Neural cell (in vitro differentiated cells): ENCODE results near the gene NCKAP5.

Experiments used
- EP300 ChIP-seq: fragments of 450-650 bp; conservative IDR thresholded peaks from 2 replicates; pipeline ENCODE4 v1.6.1; 2014; ENCODE audit warnings: antibody characterized with exemption, mild to moderate bottlenecking, moderate library complexity; ENCODE audit not compliant: poor library complexity, severe bottlenecking
- EZH2 ChIP-seq: fragments of 200-600, 300-800 bp; shearing (Covaris generic), sonication (generic); IDR thresholded peaks from 2 replicates; pipeline ENCODE4 v1.6.1; 2014; ENCODE audit warnings: antibody characterized with exemption, low read length, borderline replicate concordance, mild to moderate bottlenecking; ENCODE audit not compliant: insufficient read depth, poor library complexity, severe bottlenecking
- MXI1 ChIP-seq: fragments of 450-650 bp; conservative IDR thresholded peaks from 2 replicates; pipeline ENCODE4 v1.6.1; 2014; ENCODE audit warnings: antibody characterized with exemption, mild to moderate bottlenecking; ENCODE audit not compliant: poor library complexity, severe bottlenecking
- POLR2AphosphoS5 ChIP-seq: IDR thresholded peaks from 2 replicates; pipeline ENCODE4 v1.6.1; 2012
- RAD21 ChIP-seq: fragments of 450-650 bp; conservative IDR thresholded peaks from 2 replicates; pipeline ENCODE4 v1.6.1; 2014; ENCODE audit warnings: antibody characterized with exemption, mild to moderate bottlenecking, moderate library complexity
- SMC3 ChIP-seq: fragments of 450-650 bp; conservative IDR thresholded peaks from 2 replicates; pipeline ENCODE4 v1.6.1; 2014; ENCODE audit warnings: antibody characterized with exemption, mild to moderate bottlenecking, moderate library complexity; ENCODE audit not compliant: poor library complexity
- TAF1 ChIP-seq: IDR thresholded peaks from 2 replicates; pipeline ENCODE4 v1.6.1; 2012; ENCODE audit warnings: low read depth
- TF ChIP-seq, protein P1 (sequence below): fragments of 450-650 bp; IDR thresholded peaks from 2 replicates; pipeline ENCODE4 v1.5.1; 2014; ENCODE audit warnings: antibody characterized with exemption, mild to moderate bottlenecking, moderate library complexity; ENCODE audit not compliant: poor library complexity, severe bottlenecking

DNA sequence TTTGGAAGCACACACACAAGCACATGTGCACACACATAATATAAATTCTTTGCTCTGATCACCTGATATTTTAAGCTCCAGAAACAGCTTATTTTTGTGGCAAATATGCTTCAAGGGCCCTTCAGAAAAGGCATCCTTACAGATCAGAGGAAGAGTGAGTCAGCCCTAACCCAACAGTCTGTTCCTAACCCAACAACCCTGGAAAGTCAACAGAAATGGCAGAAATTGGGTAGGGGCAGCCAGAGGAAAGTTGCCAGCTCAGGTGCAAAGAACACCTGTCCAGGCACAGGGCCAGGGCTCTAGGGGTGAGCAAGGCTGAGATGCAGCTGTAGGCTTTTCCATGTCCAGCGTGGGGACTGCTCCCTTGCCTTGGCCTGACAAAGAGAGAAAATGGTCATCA is 6.4 kb upstream of the NCKAP5 start:
- no peak for TF ChIP-seq SMC3
- TF ChIP-seq MXI1 = no peak
- TF ChIP-seq, protein P1, sequence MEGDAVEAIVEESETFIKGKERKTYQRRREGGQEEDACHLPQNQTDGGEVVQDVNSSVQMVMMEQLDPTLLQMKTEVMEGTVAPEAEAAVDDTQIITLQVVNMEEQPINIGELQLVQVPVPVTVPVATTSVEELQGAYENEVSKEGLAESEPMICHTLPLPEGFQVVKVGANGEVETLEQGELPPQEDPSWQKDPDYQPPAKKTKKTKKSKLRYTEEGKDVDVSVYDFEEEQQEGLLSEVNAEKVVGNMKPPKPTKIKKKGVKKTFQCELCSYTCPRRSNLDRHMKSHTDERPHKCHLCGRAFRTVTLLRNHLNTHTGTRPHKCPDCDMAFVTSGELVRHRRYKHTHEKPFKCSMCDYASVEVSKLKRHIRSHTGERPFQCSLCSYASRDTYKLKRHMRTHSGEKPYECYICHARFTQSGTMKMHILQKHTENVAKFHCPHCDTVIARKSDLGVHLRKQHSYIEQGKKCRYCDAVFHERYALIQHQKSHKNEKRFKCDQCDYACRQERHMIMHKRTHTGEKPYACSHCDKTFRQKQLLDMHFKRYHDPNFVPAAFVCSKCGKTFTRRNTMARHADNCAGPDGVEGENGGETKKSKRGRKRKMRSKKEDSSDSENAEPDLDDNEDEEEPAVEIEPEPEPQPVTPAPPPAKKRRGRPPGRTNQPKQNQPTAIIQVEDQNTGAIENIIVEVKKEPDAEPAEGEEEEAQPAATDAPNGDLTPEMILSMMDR = no peak
- no peak for TF ChIP-seq EP300
- no peak for TF ChIP-seq EZH2
- no peak for TF ChIP-seq RAD21
- TF ChIP-seq POLR2AphosphoS5 = no peak
- no peak for TF ChIP-seq TAF1
